PC-3 (cell line): ENCODE data around the gene SCUBE1.

ENCODE experiments used
- EZH2phosphoT487 ChIP-seq: fragments of 300-600 bp; sonication (generic); IDR thresholded peaks from 2 replicates; pipeline ENCODE4 v1.6.1; 2018; ENCODE audit warnings: mild to moderate bottlenecking, antibody characterized with exemption, low read length, borderline replicate concordance
- TF ChIP-seq, protein P1 (sequence below): fragments of 300-600 bp; sonication (generic); conservative IDR thresholded peaks from 2 replicates; pipeline ENCODE4 v1.5.1; 2017; ENCODE audit warnings: antibody characterized with exemption, low read depth, mild to moderate bottlenecking, low read length

DNA sequence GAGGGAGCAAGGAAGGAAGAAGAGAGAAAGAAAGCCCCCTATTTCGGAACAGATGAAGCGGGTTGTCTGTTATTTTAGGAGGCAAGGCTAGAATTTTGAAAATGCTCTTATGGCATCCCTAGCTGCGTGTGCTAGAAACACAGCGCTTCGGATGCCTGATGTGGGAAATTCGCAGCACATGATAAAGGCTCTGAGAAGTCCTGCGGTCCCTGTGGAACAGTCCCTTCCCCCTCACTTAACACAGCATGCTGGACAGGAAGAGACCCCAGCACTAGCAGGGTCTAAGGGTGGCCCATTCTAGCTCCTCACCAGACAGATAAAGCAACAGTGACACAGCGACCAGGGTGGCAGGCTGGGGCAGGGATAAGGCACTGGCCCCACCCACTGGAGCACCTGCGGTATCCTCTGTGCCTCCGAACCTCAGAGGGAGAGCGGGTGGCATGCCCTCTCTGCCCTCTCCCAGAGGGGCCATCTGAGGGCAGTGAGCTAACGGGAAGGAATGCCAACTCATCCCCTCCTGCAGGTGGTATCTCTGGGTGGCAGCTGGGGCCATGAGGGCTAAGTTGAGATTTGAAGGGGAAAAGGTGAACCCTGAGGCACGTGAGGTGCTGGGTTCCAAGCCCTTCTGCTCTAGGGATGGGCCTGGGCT lies 75.7 kb downstream of the SCUBE1 start:
- TF ChIP-seq, protein P1, sequence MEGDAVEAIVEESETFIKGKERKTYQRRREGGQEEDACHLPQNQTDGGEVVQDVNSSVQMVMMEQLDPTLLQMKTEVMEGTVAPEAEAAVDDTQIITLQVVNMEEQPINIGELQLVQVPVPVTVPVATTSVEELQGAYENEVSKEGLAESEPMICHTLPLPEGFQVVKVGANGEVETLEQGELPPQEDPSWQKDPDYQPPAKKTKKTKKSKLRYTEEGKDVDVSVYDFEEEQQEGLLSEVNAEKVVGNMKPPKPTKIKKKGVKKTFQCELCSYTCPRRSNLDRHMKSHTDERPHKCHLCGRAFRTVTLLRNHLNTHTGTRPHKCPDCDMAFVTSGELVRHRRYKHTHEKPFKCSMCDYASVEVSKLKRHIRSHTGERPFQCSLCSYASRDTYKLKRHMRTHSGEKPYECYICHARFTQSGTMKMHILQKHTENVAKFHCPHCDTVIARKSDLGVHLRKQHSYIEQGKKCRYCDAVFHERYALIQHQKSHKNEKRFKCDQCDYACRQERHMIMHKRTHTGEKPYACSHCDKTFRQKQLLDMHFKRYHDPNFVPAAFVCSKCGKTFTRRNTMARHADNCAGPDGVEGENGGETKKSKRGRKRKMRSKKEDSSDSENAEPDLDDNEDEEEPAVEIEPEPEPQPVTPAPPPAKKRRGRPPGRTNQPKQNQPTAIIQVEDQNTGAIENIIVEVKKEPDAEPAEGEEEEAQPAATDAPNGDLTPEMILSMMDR: no peak
- no peak for TF ChIP-seq EZH2phosphoT487
